ENCODE results near the gene TNC.

Gene TNC

GRCh38 chr9:114998326-114998725 lies 119.6 kb downstream of the TNC start:
- Histone ChIP-seq H3K4me3 (ENCODE audit: severe bottlenecking) (no peak overlapping the region), H3K27ac (ENCODE audit: poor library complexity, severe bottlenecking) (no peak overlapping the region), H3K36me3 (ENCODE audit: low read depth) (no peaks in the 10 kb centered on the region), H3K4me1 (ENCODE audit: insufficient read depth, poor library complexity, severe bottlenecking) (no peaks in the 10 kb centered on the region), H3K27me3 (ENCODE audit: insufficient read depth, poor library complexity, severe bottlenecking) (no peaks in the 10 kb centered on the region), H3K9me3 (ENCODE audit: severe bottlenecking) (no peaks in the 10 kb centered on the region)
- ATAC-seq (ENCODE audit: low read depth) (no peak), DNase-seq (ENCODE audit: low spot score) (no peak)
- TF ChIP-seq, protein P1, sequence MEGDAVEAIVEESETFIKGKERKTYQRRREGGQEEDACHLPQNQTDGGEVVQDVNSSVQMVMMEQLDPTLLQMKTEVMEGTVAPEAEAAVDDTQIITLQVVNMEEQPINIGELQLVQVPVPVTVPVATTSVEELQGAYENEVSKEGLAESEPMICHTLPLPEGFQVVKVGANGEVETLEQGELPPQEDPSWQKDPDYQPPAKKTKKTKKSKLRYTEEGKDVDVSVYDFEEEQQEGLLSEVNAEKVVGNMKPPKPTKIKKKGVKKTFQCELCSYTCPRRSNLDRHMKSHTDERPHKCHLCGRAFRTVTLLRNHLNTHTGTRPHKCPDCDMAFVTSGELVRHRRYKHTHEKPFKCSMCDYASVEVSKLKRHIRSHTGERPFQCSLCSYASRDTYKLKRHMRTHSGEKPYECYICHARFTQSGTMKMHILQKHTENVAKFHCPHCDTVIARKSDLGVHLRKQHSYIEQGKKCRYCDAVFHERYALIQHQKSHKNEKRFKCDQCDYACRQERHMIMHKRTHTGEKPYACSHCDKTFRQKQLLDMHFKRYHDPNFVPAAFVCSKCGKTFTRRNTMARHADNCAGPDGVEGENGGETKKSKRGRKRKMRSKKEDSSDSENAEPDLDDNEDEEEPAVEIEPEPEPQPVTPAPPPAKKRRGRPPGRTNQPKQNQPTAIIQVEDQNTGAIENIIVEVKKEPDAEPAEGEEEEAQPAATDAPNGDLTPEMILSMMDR (IDR thresholded peaks at IDR 0.05; ENCODE audit: poor library complexity, severe bottlenecking): no peak

- ATAC-seq (ENCODE audit: low read depth): no peak
- TF ChIP-seq, protein P1 (IDR thresholded peaks at IDR 0.05; ENCODE audit: poor library complexity, severe bottlenecking): no peak
- H3K4me1 ChIP-seq (ENCODE audit: insufficient read depth, poor library complexity, severe bottlenecking): no peaks in the 10 kb centered on the region
- DNase-seq (ENCODE audit: low spot score): no peak
- H3K9me3 ChIP-seq (ENCODE audit: severe bottlenecking): no peaks in the 10 kb centered on the region
- no peaks in the 10 kb centered on the region for H3K27me3 ChIP-seq (ENCODE audit: insufficient read depth, poor library complexity, severe bottlenecking)
- no peaks in the 10 kb centered on the region for H3K36me3 ChIP-seq (ENCODE audit: low read depth)
- H3K4me3 ChIP-seq (ENCODE audit: severe bottlenecking): no peak overlapping the region
- H3K27ac ChIP-seq (ENCODE audit: poor library complexity, severe bottlenecking): no peak overlapping the region
Observed at GRCh38 chr9:114995681-114996221, 122.2 kb downstream of the TNC start.

DNA sequence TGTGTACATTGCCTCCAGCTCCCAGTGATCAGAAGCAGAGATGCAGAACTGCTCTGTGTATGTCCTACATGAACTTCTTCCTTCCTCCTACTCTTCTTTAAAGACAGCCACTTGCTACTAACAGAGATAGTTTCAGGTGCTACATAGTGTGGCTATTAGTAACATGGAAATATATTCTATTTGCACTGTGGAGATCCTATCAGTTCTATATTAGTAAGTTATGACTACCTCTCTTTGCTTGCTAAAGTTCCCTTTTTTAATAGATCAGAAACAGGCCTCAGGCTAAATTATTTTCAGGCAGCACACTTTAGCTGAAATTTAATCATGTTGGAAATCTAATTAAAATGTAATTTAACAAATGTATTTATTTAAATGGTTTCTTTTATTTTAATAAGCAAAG lies 123.2 kb downstream of the TNC start:
- H3K27ac ChIP-seq (ENCODE audit: poor library complexity, severe bottlenecking): no peak overlapping the region
- DNase-seq (ENCODE audit: low spot score): no peak
- H3K4me3 ChIP-seq (ENCODE audit: severe bottlenecking): no peak overlapping the region
- TF ChIP-seq, protein P1 (IDR thresholded peaks at IDR 0.05; ENCODE audit: poor library complexity, severe bottlenecking): no peak
- no peaks in the 10 kb centered on the region for H3K4me1 ChIP-seq (ENCODE audit: insufficient read depth, poor library complexity, severe bottlenecking)
- H3K9me3 ChIP-seq (ENCODE audit: severe bottlenecking): no peaks in the 10 kb centered on the region
- H3K27me3 ChIP-seq (ENCODE audit: insufficient read depth, poor library complexity, severe bottlenecking): no peaks in the 10 kb centered on the region
- H3K36me3 ChIP-seq (ENCODE audit: low read depth): no peaks in the 10 kb centered on the region
- ATAC-seq (ENCODE audit: low read depth): no peak

DNA sequence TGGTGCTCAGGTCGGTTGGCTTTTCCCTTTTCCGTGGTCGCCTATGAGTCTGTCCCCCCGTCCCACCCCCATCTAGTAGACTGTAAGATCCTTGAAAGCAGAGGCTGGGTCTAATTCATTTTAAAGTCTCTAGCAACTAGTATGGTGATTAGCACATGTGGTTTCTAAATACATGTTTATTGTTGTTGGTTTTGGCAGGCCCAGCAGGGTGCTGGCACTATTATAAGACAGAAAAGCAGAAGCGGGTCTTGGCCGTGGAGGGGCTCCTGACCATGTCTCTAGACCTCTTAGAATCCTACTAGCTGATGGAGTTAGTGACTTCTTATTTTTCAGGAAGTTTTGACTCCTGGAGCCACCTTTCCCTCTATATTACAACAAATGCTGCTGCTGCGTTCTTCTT lies 126.1 kb downstream of the TNC start:
- no peak overlapping the region for H3K4me3 ChIP-seq (ENCODE audit: severe bottlenecking)
- TF ChIP-seq, protein P1 (IDR thresholded peaks at IDR 0.05; ENCODE audit: poor library complexity, severe bottlenecking): no peak
- H3K36me3 ChIP-seq (ENCODE audit: low read depth): no peaks in the 10 kb centered on the region
- DNase-seq (ENCODE audit: low spot score) (no peak), ATAC-seq (ENCODE audit: low read depth) (no peak)
- no peaks in the 10 kb centered on the region for H3K4me1 ChIP-seq (ENCODE audit: insufficient read depth, poor library complexity, severe bottlenecking)
- no peaks in the 10 kb centered on the region for H3K9me3 ChIP-seq (ENCODE audit: severe bottlenecking)
- no peaks in the 10 kb centered on the region for H3K27me3 ChIP-seq (ENCODE audit: insufficient read depth, poor library complexity, severe bottlenecking)
- H3K27ac ChIP-seq (ENCODE audit: poor library complexity, severe bottlenecking): no peak overlapping the region

GRCh38 chr9:114990901-114991300 lies 127.1 kb downstream of the TNC start:
- H3K9me3 ChIP-seq (ENCODE audit: severe bottlenecking): no peaks in the 10 kb centered on the region
- ATAC-seq (ENCODE audit: low read depth) (no peak), DNase-seq (ENCODE audit: low spot score) (no peak)
- no peak overlapping the region for H3K4me3 ChIP-seq (ENCODE audit: severe bottlenecking)
- H3K4me1 ChIP-seq (ENCODE audit: insufficient read depth, poor library complexity, severe bottlenecking): no peaks in the 10 kb centered on the region
- no peak overlapping the region for H3K27ac ChIP-seq (ENCODE audit: poor library complexity, severe bottlenecking)
- no peaks in the 10 kb centered on the region for H3K36me3 ChIP-seq (ENCODE audit: low read depth)
- TF ChIP-seq, protein P1 (IDR thresholded peaks at IDR 0.05; ENCODE audit: poor library complexity, severe bottlenecking): no peak
- H3K27me3 ChIP-seq (ENCODE audit: insufficient read depth, poor library complexity, severe bottlenecking): no peaks in the 10 kb centered on the region
